K562 (cell line): ENCODE results near the gene SLC38A10. TPM values are rescaled to one million over a fixed set of nuclear protein-coding genes. Genes with fewer than 3 reads are reported as not detected.

Experiments used
- CHD2 ChIP-seq: IDR thresholded peaks from 2 replicates; pipeline ENCODE4 v1.6.1; 2011; ENCODE audit warnings: low read depth, low read length
- CTBP1 ChIP-seq: fragments of 450-650 bp; IDR thresholded peaks from 2 replicates; pipeline ENCODE4 v1.6.1; 2016; ENCODE audit warnings: borderline replicate concordance
- FOS ChIP-seq: IDR thresholded peaks from 3 replicates; pipeline ENCODE4 v1.6.1; 2011; ENCODE audit not compliant: insufficient read length; ENCODE audit errors: extremely low read depth
- FUS ChIP-seq: fragments of 200-400 bp; formaldehyde crosslinking; optimal IDR thresholded peaks from 2 replicates; pipeline ENCODE3; 2017; ENCODE audit warnings: low read depth, low read length
- GTF2A2 ChIP-seq: IDR thresholded peaks from 2 replicates; pipeline ENCODE4 v1.6.1; 2016; ENCODE audit warnings: mild to moderate bottlenecking, missing genetic modification characterization, missing compliant biosample characterization
- HMG20A ChIP-seq: fragments of 450-650 bp; formaldehyde crosslinking; conservative IDR thresholded peaks from 2 replicates; pipeline ENCODE4 v1.4.0; 2020; ENCODE audit warnings: mild to moderate bottlenecking, mixed read lengths
- HNRNPLL ChIP-seq: fragments of 200-400 bp; formaldehyde crosslinking; IDR thresholded peaks from 2 replicates; pipeline ENCODE4 v1.6.1; 2017; ENCODE audit warnings: low read length, low read depth, mild to moderate bottlenecking; ENCODE audit not compliant: poor library complexity, severe bottlenecking
- PURB ChIP-seq: sonication (generic); formaldehyde crosslinking; IDR thresholded peaks from 2 replicates; pipeline ENCODE4 v1.9.0; 2021; ENCODE audit warnings: low read depth, mild to moderate bottlenecking, missing genetic modification reagents
- TAF1 ChIP-seq: IDR thresholded peaks from 2 replicates; pipeline ENCODE4 v1.6.1; 2011; ENCODE audit warnings: mild to moderate bottlenecking, low read length, moderate library complexity; ENCODE audit not compliant: insufficient read depth, control insufficient read depth, severe bottlenecking; ENCODE audit errors: extremely low read depth
- VEZF1 ChIP-seq: fragments of 200-800 bp; sonication (Bioruptor generic); IDR thresholded peaks from 2 replicates; pipeline ENCODE4 v1.6.1; 2017; ENCODE audit warnings: missing genetic modification characterization, missing compliant biosample characterization
- ZC3H4 ChIP-seq: sonication (generic); formaldehyde crosslinking; IDR thresholded peaks from 2 replicates; pipeline ENCODE4 v1.9.0; 2021; ENCODE audit warnings: missing genetic modification reagents, borderline replicate concordance
- ZNF121 ChIP-seq: sonication (generic); formaldehyde crosslinking; conservative IDR thresholded peaks from 2 replicates; pipeline ENCODE4 v1.8.0; 2022; ENCODE audit warnings: missing genetic modification reagents
- ZNF174 ChIP-seq: fragments of 250-450 bp; sonication (Bioruptor Pico); IDR thresholded peaks from 2 replicates; pipeline ENCODE4 v1.4.0; 2020; ENCODE audit warnings: mild to moderate bottlenecking
- ZNF263 ChIP-seq: sonication (generic); formaldehyde crosslinking; IDR thresholded peaks from 2 replicates; pipeline ENCODE4 v1.8.0; 2022; ENCODE audit warnings: mild to moderate bottlenecking, missing genetic modification reagents, borderline replicate concordance
- ZNF282 ChIP-seq: sonication (generic); formaldehyde crosslinking; IDR thresholded peaks from 2 replicates; pipeline ENCODE4 v1.8.1; 2023; ENCODE audit warnings: missing genetic modification reagents
- ZNF408 ChIP-seq: fragments of 250-450 bp; sonication (Bioruptor Pico); IDR thresholded peaks from 2 replicates; pipeline ENCODE4 v1.4.0; 2020; ENCODE audit warnings: low read depth, mild to moderate bottlenecking, moderate library complexity
- polyA plus RNA-seq, 8 experiments: library from polyadenylated mRNA; depleted of rRNA in 4 of 8; stranded (reverse) in 5 of 8; unstranded in 3 of 8; fragments of >200 nt; fragmentation: Nextera tagmentation in 2 of 8; fragmentation: Illumina TruSeq in 1 of 8; extraction: Ambion mirVana in 2 of 8; extraction: Trizol in 1 of 8; gene quantifications; 2 replicates each; pipeline versions ENCODE4 v1.2.1 to v1.2.3, GENCODE V29; 2011 to 2014; ENCODE audit warnings: inconsistent platforms in 1 of 8, missing spikeins in 1 of 8
- total RNA-seq, 7 experiments: library from RNA; depleted of rRNA in 6 of 7; stranded (reverse); fragments of >200 nt in 6 of 7; fragmentation: Illumina TruSeq in 2 of 7; extraction: Trizol in 2 of 7; gene quantifications; 2 replicates each; pipeline versions ENCODE4 v1.2.1 to v1.2.3, GENCODE V29; 2011 to 2021; ENCODE audit warnings: low replicate concordance in 1 of 7
- TF ChIP-seq, protein P1 (sequence below): fragments of 250-450 bp; sonication (Bioruptor Pico); IDR thresholded peaks from 2 replicates; pipeline ENCODE4 v1.4.0; 2020; ENCODE audit warnings: mild to moderate bottlenecking
- TF ChIP-seq, protein P2 (sequence below): fragments of 450-650 bp; IDR thresholded peaks from 2 replicates; pipeline ENCODE4 v1.7.1; 2018; ENCODE audit warnings: mild to moderate bottlenecking, low read depth; ENCODE audit not compliant: partially characterized antibody

The SLC38A10 gene
- total and polyA plus RNA-seq, 9 of the 15 experiments (the other 6 are each of a cell fraction or from before 2014, with no cell fraction given) = 0.45 to 54.2 (median 13.8) TPM

- TF ChIP-seq VEZF1 (CRISPR knock-in tag) (peak; percentile 62), HMG20A (no peak), PURB (CRISPR knock-in tag) (no peak), ZNF121 (CRISPR knock-in tag) (no peak), FOS (peak; percentile 100), ZNF408 (CRISPR knock-in tag) (no peak), TAF1 (peak; percentile 80), ZNF174 (CRISPR knock-in tag) (no peak), FUS (no peak), CHD2 (peak; percentile 93), HNRNPLL (peak; percentile 76), ZC3H4 (CRISPR knock-in tag) (no peak), ZNF282 (CRISPR knock-in tag) (0 out of 2 replicates have a peak, but pooled peaks have one; percentile 19), GTF2A2 (tag) (no peak), ZNF263 (CRISPR knock-in tag) (peak; percentile 82), CTBP1 (no peak)
- TF ChIP-seq, protein P1, sequence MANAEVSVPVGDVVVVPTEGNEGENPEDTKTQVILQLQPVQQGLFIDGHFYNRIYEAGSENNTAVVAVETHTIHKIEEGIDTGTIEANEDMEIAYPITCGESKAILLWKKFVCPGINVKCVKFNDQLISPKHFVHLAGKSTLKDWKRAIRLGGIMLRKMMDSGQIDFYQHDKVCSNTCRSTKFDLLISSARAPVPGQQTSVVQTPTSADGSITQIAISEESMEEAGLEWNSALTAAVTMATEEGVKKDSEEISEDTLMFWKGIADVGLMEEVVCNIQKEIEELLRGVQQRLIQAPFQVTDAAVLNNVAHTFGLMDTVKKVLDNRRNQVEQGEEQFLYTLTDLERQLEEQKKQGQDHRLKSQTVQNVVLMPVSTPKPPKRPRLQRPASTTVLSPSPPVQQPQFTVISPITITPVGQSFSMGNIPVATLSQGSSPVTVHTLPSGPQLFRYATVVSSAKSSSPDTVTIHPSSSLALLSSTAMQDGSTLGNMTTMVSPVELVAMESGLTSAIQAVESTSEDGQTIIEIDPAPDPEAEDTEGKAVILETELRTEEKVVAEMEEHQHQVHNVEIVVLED (CRISPR knock-in tag) = peak; percentile 36; the same call in 1 of the 2 replicates
- TF ChIP-seq, protein P2, sequence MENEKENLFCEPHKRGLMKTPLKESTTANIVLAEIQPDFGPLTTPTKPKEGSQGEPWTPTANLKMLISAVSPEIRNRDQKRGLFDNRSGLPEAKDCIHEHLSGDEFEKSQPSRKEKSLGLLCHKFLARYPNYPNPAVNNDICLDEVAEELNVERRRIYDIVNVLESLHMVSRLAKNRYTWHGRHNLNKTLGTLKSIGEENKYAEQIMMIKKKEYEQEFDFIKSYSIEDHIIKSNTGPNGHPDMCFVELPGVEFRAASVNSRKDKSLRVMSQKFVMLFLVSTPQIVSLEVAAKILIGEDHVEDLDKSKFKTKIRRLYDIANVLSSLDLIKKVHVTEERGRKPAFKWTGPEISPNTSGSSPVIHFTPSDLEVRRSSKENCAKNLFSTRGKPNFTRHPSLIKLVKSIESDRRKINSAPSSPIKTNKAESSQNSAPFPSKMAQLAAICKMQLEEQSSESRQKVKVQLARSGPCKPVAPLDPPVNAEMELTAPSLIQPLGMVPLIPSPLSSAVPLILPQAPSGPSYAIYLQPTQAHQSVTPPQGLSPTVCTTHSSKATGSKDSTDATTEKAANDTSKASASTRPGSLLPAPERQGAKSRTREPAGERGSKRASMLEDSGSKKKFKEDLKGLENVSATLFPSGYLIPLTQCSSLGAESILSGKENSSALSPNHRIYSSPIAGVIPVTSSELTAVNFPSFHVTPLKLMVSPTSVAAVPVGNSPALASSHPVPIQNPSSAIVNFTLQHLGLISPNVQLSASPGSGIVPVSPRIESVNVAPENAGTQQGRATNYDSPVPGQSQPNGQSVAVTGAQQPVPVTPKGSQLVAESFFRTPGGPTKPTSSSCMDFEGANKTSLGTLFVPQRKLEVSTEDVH = peak; percentile 94
Measured at GRCh38 chr17:81238815-81239713, 56.0 kb downstream of the SLC38A10 start, which contains the start of the genes NDUFAF8 and TEPSIN (continued).
